Germinal center (tissue), 1 donor: ENCODE results near the gene LRRC74B.
"Not testable (repeated sequence)": the region's sequence is repeated elsewhere in the genome, so short reads cannot be mapped to it uniquely, and the experiment has no call there.

Source experiments
- DNase-seq: peaks from one replicate; pipeline ENCODE4 v3.0.0; 2012; ENCODE audit warnings: mixed read lengths, low spot score

Gene LRRC74B

DNA sequence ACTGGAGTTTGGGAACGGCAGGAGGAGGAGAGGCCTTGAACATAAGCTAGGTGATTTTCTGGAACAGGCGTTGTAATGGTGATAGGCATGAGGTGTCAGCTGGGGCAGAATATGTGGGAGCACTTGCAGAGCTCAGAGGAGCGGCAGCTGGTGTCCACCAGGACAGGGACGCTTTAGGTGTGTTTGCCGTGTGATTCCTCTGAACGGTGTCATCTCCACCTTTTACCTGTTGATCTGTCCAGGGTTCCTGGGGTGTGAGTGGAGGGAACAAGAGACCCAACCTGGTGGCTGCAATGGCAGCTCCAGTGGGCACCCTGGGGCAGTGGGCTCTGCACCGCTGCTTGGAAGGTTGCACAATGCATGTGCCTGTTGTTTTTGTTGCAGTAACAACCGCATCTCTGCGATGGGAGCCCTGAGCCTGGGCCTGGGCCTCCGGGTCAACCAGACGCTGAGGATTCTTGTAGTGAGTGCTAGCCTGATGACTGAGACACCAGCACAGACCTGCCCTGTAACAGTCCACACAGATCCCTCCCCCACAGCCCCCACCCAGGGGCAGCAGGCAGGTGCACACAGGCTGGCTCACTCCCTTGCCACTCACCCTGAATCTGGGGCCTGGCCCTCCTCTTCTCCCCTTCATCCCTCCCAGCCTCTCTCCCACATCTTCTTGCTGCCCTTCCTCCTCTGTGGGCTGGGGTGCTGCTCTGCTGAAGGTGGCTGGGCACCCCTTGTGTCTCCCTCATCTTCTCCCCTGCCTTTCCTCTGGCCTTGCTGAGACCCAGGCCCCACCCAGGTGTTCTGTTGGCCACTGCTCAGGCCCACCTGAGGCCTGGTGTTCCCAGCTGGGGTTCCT lies 9.2 kb downstream of the LRRC74B start:
- DNase-seq = no peak

DNA sequence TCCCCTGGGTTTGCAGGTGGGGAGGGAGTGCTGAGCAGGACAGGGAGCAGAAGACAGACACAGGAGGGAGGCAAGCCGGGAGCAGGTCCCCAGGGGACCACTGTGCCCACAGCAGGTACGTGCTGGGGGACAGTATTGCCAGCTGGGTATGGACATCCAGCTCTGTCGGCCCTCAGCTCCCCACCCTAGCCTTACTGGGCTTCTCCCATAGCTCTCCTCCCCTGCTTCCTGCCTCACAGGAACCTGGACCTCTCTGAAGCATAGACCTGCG lies 9.8 kb downstream of the LRRC74B start:
- no peak for DNase-seq

DNA sequence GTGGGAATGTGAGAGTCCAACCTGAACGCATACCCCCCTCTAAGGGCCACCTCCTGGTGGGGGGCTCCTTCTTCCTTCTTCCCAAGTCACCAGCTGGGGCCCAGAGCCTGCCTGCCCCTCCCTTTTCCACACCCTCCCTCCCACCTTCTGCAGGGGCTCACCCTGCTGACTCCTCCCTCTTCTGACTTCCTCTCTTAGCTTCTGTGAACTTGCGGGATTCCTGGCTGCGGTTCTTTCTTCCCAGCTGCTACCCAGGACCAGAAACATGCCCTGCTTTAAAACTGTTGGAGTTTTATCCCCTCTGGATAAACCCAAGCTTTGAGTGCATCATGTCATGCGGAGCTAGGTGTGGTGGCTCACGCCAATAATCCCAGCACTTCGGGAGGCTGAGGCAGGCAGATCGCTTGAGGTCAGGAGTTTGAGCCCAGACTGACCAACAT lies 10.2 kb downstream of the LRRC74B start:
- DNase-seq = no peak

DNA sequence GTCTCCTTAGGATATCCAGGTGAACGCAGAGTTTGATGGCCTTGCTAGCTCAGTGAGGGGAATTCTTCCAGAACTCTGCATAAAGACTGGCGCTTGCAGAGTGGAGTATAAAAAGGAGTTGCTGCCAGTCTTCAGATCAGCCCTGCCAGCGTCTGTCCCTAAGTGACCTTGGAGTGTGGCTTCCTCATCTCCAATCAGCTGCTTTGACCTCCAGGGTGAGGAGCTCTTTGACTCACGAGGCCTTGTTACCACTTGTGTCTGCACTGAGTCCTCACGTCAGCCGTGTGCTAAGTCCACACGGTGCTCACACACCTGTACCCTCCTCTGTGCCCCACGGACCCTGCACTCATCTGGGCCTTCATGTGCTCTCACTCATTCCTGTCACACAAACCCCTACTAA lies 14.6 kb downstream of the LRRC74B start:
- DNase-seq = not testable (repeated sequence)

DNA sequence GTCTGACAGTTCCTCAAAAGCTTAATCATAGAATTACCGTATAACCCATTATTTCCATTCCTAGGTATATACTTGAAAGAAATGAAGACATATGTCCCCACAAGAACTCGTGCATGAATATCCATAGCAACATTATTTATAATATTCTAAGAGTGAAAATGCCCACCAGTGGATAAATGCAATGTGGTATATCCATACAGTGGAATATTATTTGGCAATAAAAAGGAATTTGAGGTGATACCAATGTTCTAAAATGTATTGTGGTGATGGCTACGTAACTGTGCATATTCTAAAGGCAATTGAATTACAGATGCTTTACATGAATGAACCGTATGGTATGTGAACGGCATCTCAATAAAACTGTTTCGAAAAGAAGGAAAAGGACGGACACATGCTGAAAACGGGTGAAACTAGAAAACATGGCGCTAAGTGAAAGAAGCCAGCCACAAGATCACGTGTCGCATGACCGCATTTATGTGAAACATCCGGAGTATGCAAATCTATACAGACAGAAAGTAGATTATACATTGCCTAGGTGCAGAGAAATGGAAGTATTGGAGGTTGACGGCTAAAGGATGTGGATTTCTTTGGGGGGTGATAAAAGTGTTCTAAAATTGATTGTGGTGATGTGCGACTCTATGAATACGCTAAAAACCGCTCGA lies 16.0 kb downstream of the LRRC74B start:
- not testable (repeated sequence) for DNase-seq

DNA sequence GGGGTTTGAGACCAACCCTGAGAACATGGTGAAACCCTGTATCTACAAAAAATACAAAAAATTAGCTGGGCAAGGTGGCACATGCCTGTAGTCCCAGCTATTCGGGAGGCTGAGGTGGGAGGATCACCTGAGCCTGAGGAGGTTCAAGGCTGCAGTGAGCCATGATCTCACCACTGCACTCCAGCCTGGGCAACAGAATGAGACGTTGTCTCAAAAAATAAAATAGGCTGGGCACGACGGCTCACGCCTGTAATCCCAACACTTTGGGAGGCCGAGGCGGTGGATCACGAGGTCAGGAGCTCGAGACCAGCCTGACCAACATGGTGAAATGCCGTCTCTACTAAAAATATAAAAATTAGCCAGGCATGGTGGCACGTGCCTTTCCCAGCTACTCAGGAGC lies 18.7 kb downstream of the LRRC74B start:
- DNase-seq = not testable (repeated sequence)

DNA sequence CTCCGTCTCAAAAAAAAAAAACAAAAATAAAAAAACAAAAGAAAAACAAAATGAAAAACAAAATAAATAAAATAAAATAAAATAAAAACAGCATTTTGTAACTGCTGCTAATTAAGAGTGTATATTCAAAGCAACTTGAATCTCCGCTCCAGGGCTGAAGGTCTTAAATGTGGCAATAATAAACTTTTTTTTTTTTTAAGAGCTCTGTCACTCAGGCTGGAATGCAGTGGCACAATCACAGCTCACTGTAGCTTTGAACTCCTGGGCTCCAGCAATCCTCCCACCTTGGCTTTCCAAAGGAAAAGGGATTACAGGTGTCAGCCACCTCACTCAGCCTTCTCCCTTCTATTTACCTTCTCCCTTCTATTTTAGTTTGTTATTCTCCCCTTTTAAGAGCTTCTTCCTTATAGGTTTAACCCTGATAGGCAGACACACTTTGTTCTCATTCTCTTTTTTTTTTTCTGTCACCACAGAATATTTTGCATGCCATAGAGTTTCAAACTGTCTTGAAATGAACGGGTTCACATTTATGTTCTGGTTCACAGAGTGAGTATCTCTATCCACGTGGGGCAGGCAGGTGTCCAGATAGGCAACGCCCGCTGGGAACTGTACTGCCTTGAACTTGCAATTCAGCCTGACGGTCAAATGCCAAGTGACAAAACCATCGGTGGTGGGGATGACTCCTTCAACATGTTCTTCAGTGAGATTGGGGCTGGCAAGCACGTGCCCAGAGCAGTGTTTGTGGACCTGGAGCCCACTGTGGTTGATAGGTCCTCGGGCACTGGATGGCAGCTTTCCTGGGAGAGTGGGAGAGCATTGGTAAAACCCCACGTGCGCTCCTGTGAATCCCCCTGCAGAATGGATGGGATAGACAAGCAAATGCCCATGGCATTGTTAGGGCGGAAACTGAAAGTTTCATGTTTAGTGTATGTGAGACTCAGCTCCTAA lies 19.4 kb downstream of the LRRC74B start:
- no peak for DNase-seq

DNA sequence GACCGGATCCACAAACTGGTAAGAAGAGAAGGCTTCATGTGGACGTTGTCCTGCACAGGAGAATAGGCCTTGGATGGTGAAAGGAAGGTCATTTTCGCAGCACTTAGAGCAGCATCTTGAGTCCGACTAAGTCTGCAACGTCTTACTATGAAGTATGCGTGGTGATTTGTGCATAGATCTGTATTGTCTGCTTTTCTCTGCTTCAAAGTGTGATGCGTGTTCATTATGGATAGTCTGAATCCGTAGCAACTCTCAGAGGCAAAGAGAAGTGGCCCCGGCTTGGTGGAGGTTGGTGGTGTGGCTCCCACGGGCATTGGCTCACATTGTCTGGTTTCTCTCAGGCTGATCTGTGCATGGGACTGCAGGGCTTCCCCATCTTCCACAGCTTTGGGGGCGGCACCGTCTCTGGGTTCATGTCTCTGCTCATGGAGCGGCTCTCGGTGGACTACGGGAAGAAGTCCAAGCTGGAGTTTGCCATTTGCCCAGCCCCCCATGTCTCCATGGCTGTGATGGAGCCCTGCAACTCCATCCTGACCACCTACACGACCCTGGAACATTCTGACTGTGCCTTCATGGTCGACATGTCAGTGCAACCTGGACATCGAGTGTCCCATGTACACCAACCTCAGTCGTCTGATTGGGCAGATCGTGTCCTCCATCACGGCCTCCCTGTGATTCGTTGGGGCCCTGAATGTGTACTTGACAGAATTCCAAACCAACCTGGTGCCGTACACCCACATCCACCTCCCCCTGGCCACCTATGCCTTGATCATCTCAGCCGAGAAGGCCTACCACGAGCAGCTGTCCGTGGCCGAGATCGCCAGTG lies 21.5 kb downstream of the LRRC74B start:
- no peak for DNase-seq

DNA sequence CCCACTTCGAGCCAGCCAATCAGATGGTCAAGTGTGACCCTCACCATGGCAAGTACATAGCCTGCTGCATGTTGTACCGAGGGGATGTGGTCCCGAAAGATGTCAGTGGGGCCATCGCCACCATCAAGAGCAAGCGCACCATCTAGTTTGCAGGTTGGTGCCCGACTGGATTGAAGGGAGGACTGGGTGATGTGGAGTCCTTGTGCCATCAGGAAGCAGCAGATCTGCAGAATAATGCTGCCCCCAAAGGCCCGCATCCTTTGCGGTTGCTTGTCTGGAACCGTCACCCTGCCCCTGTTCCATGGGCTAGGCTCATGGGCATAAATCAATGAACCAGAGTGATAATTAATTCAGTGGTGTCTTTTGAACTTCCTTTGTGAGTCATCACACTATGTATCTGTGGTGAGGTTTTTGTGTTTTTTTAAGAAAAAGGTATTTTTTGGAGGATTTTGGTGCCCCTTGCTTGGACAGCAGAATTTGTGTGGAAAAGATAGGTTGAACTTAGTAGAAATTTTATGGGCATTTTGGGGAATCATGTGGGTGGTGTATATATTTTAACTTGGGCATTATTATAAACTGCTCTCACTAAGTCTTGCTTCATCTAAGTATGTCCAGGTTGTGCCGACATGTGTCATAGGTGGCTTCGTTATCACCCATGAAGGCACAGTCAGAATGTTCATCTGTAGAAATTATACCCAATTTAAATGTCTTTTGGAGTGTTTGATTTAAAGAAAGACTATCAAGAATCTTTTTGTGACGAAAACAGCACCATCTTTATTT lies 22.3 kb downstream of the LRRC74B start:
- no peak for DNase-seq

DNA sequence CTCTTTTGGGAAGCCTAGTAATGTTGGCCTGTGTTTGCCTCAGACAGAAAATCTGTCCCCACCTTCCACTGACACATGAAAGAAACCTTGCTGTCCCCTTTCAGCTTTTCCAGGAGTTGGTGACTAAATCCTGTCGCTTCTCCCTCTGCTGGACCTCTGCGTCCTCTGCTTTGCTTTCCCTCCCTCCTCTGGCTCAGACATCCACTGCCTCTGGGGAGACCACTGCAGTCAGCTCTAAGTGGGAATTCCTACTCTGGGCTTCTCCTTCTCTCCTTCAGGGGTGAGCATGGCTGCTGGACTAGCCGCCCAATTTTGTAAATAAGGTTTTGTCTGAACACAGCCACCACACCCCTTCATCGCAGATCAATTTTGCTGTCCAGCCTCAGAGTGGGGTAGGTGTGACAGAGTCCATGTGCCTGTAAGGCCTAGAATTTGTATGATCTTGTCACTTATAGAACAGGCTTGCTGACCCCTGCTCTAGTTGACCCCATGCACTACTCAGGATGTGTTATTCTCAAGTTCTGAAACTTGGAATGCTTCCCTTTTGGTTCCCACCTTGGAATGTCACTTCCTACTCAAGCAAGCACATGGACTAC lies 23.0 kb downstream of the LRRC74B start:
- DNase-seq = no peak

DNA sequence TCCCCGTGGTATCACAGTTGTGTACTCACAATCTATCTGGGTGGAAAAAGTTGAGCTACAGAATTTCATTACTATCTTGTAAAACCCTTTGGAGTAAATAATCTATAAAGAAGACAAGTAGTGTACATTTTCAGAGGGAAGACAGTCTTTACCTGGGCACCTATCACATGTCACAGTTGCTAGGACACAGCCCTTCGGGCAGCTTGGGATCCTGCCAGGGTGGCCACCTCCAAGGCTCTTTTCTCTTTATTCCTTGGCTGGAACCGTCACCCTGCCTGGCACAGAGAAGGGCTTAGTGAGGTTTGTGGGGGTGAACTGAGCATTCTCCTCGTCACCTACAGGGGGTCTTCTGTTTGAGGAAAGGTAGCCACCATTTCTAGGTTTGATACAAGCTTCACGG lies 23.6 kb downstream of the LRRC74B start:
- no peak for DNase-seq

DNA sequence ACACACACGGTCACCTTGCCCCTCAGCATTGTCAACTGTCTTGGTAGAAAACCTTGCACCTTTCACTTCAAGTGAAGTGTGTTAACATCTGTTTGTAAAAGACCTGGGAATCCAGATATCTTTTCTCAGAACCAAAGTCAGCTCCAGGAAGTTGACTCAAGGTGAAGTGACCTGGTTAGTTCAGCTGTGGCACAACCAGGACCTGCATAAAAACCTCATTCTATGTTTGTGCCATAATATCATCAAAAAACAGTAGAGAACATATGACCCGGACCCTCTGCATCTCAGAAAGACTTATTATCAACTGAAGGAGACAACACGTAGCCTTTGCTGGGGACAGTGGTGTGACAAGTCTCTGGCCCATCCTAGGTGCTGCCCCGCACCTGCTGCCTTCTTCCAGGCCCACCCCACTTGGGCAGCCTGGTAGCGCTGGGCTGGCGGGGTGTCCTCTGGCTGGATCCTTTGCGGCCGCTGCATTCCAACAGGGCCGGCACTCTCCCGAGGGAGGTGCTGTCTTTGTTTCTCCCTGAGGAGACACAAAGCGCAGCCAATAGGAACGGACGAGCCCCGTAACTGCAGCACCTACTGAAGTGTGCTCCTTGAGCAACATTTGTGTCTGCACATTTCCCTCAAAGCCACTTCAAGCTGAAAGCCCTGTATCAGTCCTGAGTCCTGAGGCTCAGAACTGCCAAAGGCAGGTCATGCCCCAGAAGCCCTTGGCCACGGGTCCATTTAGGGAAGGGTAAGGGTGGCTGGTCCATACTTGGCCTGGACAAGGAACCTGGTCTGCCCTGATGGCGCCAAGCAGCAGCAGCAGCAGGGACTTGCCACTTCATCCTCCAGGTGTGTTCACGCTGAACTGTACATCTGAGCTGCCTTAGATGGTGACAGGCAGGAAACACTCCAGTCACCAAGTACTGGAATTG lies 25.2 kb downstream of the LRRC74B start:
- DNase-seq = no peak

DNA sequence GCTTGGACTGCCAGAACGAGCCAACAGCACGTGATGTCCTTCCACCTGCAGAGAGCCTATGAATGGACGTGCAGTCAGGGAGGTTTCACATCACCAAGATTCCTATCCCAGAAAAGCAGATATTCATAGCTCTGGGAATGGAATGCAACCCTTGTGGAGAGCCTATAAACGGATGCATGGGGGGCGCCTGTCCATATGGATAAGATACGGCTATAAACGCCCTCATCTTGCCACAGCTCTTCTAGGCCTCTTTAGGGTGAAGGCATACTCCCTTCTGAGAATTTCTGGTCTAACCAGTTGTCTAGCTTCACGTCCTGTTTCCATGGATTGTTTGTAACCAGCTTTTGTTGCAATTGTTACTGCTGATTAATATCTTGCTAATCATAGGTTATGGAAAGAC lies 26.1 kb downstream of the LRRC74B start:
- DNase-seq = not testable (repeated sequence)

DNA sequence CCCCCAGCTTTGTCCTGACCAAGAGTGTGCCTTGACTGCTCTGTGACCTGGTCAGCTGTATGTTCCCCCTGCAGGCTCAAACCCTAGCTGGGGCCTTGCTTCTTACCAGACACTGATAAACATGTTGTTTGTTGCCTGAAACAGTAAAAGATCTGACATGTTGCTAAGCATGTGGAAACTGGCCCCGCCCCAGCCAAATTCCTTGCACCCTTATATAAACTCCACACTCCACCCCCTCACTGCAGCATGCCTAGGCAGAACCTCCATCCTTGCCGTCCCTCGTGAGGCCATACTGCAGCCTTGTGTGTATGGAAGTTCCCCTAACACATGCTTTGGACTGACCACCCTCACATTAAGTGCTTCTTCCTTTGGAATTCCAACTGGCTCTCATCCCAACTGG lies 27.3 kb downstream of the LRRC74B start:
- DNase-seq = no peak

DNA sequence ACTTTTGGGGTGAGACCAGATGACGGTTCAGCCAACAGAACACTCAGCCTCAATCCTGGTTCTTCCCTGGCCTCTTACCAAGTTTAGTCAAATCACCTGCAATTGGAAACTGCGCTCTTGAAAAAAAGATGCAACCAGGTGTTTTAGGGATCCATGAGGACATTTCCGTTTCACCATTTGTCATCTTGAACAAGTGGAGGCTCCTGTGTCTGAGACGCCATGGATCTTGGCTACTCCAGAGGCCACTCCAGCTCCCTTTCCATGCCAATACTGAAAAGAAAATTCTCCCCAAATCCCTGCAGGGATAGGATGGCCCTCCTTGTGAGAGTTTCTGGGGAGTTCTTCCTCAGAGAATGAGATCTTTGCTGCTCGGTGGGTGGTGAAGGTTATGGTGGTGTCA lies 27.7 kb downstream of the LRRC74B start:
- no peak for DNase-seq

DNA sequence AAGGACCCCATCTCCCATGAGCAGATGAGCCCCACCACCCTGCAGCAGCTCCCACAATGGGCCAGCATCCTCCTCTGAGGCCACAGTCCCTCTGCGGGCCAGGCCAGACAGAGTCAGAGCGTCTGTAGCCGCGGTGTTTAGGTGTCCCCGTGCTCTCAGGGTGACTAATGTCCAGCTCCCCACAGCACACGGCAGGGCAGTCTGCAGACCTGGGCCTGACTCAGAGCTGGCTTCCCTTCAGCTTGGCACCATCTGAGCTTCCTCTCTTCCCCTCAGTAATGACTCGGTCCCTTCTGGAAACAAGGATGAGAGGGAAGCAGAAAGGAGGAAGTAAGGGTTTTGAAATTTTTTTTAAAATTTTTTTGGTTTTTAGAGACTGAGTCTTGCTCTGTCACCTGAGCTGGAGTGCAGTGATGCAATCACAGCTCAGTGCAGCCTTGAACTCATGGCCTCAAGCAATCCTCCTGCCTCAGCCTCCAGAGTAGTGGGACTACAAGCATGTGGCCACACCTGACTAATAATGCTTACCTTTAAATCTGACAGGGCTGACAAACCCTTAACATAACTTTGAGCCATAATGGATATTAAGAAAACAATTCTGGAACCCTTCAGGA lies 28.5 kb downstream of the LRRC74B start:
- no peak for DNase-seq

DNA sequence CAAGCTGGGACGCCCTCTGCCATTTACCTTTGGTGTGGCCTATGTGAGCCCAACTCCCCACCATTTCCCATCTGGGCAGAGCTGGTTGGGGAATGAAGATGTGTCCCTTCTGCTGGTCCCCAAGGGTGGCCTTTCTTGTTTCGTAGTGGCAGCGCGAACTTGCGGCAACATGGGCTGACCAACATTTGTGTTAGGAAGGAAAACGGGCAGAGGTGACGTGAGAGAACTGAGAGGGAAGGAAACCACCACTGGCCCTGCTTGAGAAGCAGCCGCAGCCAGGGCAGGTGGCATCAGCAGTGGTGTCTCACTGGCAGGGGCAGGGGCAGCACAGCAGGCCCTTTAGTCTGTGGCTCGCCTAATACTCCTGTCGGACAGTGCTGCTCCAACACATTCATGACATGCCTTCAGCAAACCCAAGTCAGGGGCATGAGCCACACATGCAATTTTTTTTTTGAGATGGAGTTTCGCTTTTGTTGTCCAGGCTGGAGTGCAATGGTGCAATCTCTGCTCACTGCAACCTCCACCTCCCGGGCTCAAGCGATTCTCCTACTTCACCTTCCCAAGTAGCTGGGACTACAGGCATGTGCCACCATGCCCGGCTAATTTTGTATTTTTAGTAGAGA lies 29.9 kb downstream of the LRRC74B start:
- no peak for DNase-seq

DNA sequence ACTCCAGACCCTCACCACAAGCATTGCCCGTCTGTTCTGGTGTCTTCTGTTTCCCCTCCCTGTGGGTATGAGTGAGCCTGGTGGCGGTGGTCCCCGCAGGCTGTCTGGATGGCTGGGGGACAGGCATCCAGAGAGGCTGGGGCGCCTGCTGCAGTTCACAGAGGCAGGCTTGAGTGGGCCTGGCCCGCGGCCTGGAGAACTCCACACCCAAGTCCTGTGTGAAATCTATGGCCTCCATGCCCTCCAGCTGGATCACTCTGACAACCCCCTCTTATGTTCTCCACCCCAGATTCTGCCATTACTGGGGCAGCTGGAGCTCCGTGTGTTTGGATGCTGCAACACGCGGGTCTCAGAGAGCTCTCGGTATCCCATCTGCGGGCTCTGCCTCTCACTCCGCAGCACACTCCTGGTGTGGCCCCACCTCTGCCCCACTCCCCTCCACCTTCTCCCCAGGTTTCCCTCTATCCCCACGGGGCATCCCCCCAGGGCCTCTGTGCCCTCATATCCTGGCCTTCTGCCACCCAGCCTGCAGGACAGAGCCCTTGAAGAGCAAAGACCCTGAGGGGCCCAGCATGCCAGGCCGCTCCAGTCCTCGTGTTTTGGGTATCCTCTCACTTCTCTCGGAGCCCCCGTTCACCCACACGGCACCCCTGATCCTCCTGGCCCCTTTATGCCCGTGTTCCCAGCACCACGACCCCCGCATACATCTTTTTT lies 31.3 kb downstream of the LRRC74B start:
- no peak for DNase-seq
